Spleen (tissue), 7 donors: Measurements from ENCODE around the gene SLC9C2.

ENCODE experiments used
- POLR2A ChIP-seq, 3 donors: fragments of 450-650 bp; IDR thresholded peaks; one replicate each; pipeline ENCODE4 v1.5.1; 2017; ENCODE audit warnings: antibody characterized with exemption in 3 of 3, mild to moderate bottlenecking in 1 of 3
- TF ChIP-seq, protein P1 (sequence below), 11 experiments: fragments of 200-600 bp in 7 of 11; fragments of 450-650 bp in 4 of 11; sonication (generic) in 4 of 11; IDR thresholded peaks in 8 of 11; conservative IDR thresholded peaks in 3 of 11; 1 replicate in 7 of 11; 2 replicates in 4 of 11; pipeline versions ENCODE4 v1.4.0 to v1.8.0; 2016 to 2021; ENCODE audit warnings: antibody characterized with exemption in 11 of 11, inconsistent platforms in 4 of 11, mild to moderate bottlenecking in 1 of 11
- donor health status: DM: no; HTN: no; CAD: no; lungs with moderate emphysema.
- donor health status: DM: no; HTN: no; CAD: no.
- donor health status: DM: no; HTN: no; CAD: no.

DNA sequence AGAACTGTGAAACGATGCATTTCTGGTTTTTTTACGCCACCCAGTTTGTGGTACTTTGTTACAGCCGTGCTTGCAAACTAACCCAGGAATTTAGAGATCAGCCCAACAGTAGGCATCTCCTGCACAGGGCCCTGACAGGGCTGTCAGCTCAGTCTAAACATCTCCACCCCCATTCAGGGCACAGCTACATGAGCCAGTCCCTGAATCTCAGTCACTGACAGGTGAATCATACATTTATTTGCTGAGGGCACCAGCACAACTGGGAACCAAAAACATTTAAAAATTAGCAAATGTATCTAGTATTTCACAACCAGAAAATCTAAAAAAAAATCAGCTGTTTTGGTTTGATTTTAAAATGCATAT is 95.0 kb downstream of the SLC9C2 start:
- TF ChIP-seq, protein P1, sequence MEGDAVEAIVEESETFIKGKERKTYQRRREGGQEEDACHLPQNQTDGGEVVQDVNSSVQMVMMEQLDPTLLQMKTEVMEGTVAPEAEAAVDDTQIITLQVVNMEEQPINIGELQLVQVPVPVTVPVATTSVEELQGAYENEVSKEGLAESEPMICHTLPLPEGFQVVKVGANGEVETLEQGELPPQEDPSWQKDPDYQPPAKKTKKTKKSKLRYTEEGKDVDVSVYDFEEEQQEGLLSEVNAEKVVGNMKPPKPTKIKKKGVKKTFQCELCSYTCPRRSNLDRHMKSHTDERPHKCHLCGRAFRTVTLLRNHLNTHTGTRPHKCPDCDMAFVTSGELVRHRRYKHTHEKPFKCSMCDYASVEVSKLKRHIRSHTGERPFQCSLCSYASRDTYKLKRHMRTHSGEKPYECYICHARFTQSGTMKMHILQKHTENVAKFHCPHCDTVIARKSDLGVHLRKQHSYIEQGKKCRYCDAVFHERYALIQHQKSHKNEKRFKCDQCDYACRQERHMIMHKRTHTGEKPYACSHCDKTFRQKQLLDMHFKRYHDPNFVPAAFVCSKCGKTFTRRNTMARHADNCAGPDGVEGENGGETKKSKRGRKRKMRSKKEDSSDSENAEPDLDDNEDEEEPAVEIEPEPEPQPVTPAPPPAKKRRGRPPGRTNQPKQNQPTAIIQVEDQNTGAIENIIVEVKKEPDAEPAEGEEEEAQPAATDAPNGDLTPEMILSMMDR (IDR thresholded peaks at IDR 0.05 in 8 of 11, conservative IDR thresholded peaks at IDR 0.05 in 3 of 11), result no peak
- TF ChIP-seq POLR2A (IDR thresholded peaks at IDR 0.05), result no peak
